ENCODE measurements around the gene NTHL1.

The NTHL1 gene

GRCh38 chr16:2056681-2057407 is 9.2 kb upstream of the NTHL1 start:
- Histone ChIP-seq H3K4me3 (ENCODE audit: low read depth, low read length) (no peak overlapping the region), H2BK120ac (ENCODE audit: insufficient read depth, low read length, poor library complexity) (no peak overlapping the region), H3K4me1 (ENCODE audit: control insufficient read depth in 1 of 2, insufficient read depth in 2 of 2, low read length in 2 of 2) (no peaks in the 10 kb centered on the region), H3K79me2 (ENCODE audit: control insufficient read depth, insufficient read depth, low read length, poor library complexity) (no peaks in the 10 kb centered on the region), H3K14ac (ENCODE audit: low read length) (no peak overlapping the region), H3K4me2 (ENCODE audit: low read length) (no peak overlapping the region), H4K8ac (ENCODE audit: low read depth, low read length) (no peak overlapping the region), H3K27me3 (ENCODE audit: insufficient read depth, low read length) (no peaks in the 10 kb centered on the region), H3K9ac (ENCODE audit: low read length) (no peak overlapping the region), H2AFZ (ENCODE audit: insufficient read depth, low read length, poor library complexity) (no peak overlapping the region), H3K79me1 (ENCODE audit: low read length) (no peaks in the 10 kb centered on the region), H3K36me3 (ENCODE audit: control insufficient read depth in 1 of 2, insufficient read depth in 2 of 2, low read length in 2 of 2) (peaks cover 70 to 75% of the 10 kb centered on the region in 2 experiments), H4K12ac (ENCODE audit: low read depth, low read length) (no peak overlapping the region), H2AK5ac (ENCODE audit: low read length) (no peak overlapping the region), H2BK5ac (ENCODE audit: low read depth, low read length, poor library complexity) (no peak overlapping the region), H3K4ac (ENCODE audit: low read depth, low read length) (no peak overlapping the region), H4K91ac (ENCODE audit: low read depth, low read length) (no peak overlapping the region), H3K23ac (ENCODE audit: low read length) (no peak overlapping the region), H2BK12ac (ENCODE audit: low read length) (no peak overlapping the region), H3K18ac (ENCODE audit: low read length) (no peak overlapping the region), H3K27ac (ENCODE audit: low read depth, low read length) (no peak overlapping the region), H3K9me3 (ENCODE audit: insufficient read depth, low read depth, low read length) (peaks cover 6% of the 10 kb centered on the region)
- no peak for DNase-seq
- WGBS (ENCODE audit: extremely low coverage, insufficient coverage, insufficient read length): no CpG with 5 or more reads among the region's 19 CpGs

- DNase-seq: no peak
- no peak overlapping the region for H2BK120ac ChIP-seq (ENCODE audit: insufficient read depth, low read length, poor library complexity)
- no peak overlapping the region for H3K4me2 ChIP-seq (ENCODE audit: low read length)
- H2AFZ ChIP-seq (ENCODE audit: insufficient read depth, low read length, poor library complexity): no peak overlapping the region
- H2BK5ac ChIP-seq (ENCODE audit: low read depth, low read length, poor library complexity): no peak overlapping the region
- H4K91ac ChIP-seq (ENCODE audit: low read depth, low read length): no peak overlapping the region
- no peaks in the 10 kb centered on the region for H3K4me1 ChIP-seq (ENCODE audit: control insufficient read depth in 1 of 2, insufficient read depth in 2 of 2, low read length in 2 of 2)
- no peak overlapping the region for H3K4ac ChIP-seq (ENCODE audit: low read depth, low read length)
- H3K9me3 ChIP-seq (ENCODE audit: insufficient read depth, low read depth, low read length): peaks cover 6% of the 10 kb centered on the region
- H3K79me1 ChIP-seq (ENCODE audit: low read length): no peaks in the 10 kb centered on the region
- H3K9ac ChIP-seq (ENCODE audit: low read length): no peak overlapping the region
- no peak overlapping the region for H4K8ac ChIP-seq (ENCODE audit: low read depth, low read length)
- H3K79me2 ChIP-seq (ENCODE audit: control insufficient read depth, insufficient read depth, low read length, poor library complexity): no peaks in the 10 kb centered on the region
- H2BK12ac ChIP-seq (ENCODE audit: low read length): no peak overlapping the region
- H3K23ac ChIP-seq (ENCODE audit: low read length): no peak overlapping the region
- H3K36me3 ChIP-seq (ENCODE audit: control insufficient read depth in 1 of 2, insufficient read depth in 2 of 2, low read length in 2 of 2): peaks cover 72 to 76% of the 10 kb centered on the region in 2 experiments
- no CpG with 5 or more reads among the region's 15 CpGs for WGBS (ENCODE audit: extremely low coverage, insufficient coverage, insufficient read length)
- no peak overlapping the region for H3K27ac ChIP-seq (ENCODE audit: low read depth, low read length)
- no peak overlapping the region for H4K12ac ChIP-seq (ENCODE audit: low read depth, low read length)
- H3K18ac ChIP-seq (ENCODE audit: low read length): no peak overlapping the region
- H2AK5ac ChIP-seq (ENCODE audit: low read length): no peak overlapping the region
- H3K27me3 ChIP-seq (ENCODE audit: insufficient read depth, low read length): no peaks in the 10 kb centered on the region
- H3K4me3 ChIP-seq (ENCODE audit: low read depth, low read length): no peak overlapping the region
- H3K14ac ChIP-seq (ENCODE audit: low read length): no peak overlapping the region
Measured at GRCh38 chr16:2056077-2056476, 8.4 kb upstream of the NTHL1 start.

- no peak overlapping the region for H3K4me3 ChIP-seq (ENCODE audit: low read depth, low read length)
- no peak for DNase-seq
- no peaks in the 10 kb centered on the region for H3K27me3 ChIP-seq (ENCODE audit: insufficient read depth, low read length)
- no peaks in the 10 kb centered on the region for H3K79me1 ChIP-seq (ENCODE audit: low read length)
- H3K9ac ChIP-seq (ENCODE audit: low read length): no peak overlapping the region
- WGBS (ENCODE audit: extremely low coverage, insufficient coverage, insufficient read length): no CpG with 5 or more reads among the region's 29 CpGs
- H2BK12ac ChIP-seq (ENCODE audit: low read length): no peak overlapping the region
- H3K14ac ChIP-seq (ENCODE audit: low read length): no peak overlapping the region
- no peaks in the 10 kb centered on the region for H3K4me1 ChIP-seq (ENCODE audit: control insufficient read depth in 1 of 2, insufficient read depth in 2 of 2, low read length in 2 of 2)
- peaks cover 6% of the 10 kb centered on the region for H3K9me3 ChIP-seq (ENCODE audit: insufficient read depth, low read depth, low read length)
- no peak overlapping the region for H3K18ac ChIP-seq (ENCODE audit: low read length)
- H4K8ac ChIP-seq (ENCODE audit: low read depth, low read length): no peak overlapping the region
- no peak overlapping the region for H2AK5ac ChIP-seq (ENCODE audit: low read length)
- H2BK5ac ChIP-seq (ENCODE audit: low read depth, low read length, poor library complexity): no peak overlapping the region
- H2BK120ac ChIP-seq (ENCODE audit: insufficient read depth, low read length, poor library complexity): no peak overlapping the region
- no peak overlapping the region for H3K23ac ChIP-seq (ENCODE audit: low read length)
- H3K27ac ChIP-seq (ENCODE audit: low read depth, low read length): no peak overlapping the region
- H3K4ac ChIP-seq (ENCODE audit: low read depth, low read length): no peak overlapping the region
- no peak overlapping the region for H4K12ac ChIP-seq (ENCODE audit: low read depth, low read length)
- H4K91ac ChIP-seq (ENCODE audit: low read depth, low read length): no peak overlapping the region
- no peak overlapping the region for H3K4me2 ChIP-seq (ENCODE audit: low read length)
- H3K79me2 ChIP-seq (ENCODE audit: control insufficient read depth, insufficient read depth, low read length, poor library complexity): no peaks in the 10 kb centered on the region
- peaks cover 62 to 68% of the 10 kb centered on the region in 2 experiments for H3K36me3 ChIP-seq (ENCODE audit: control insufficient read depth in 1 of 2, insufficient read depth in 2 of 2, low read length in 2 of 2)
- H2AFZ ChIP-seq (ENCODE audit: insufficient read depth, low read length, poor library complexity): no peak overlapping the region
Measured at GRCh38 chr16:2054543-2055245, 7.1 kb upstream of the NTHL1 start.

- Histone ChIP-seq H3K27ac (ENCODE audit: low read depth, low read length) (no peak overlapping the region), H3K36me3 (ENCODE audit: control insufficient read depth in 1 of 2, insufficient read depth in 2 of 2, low read length in 2 of 2) (peaks cover 61 to 68% of the 10 kb centered on the region in 2 experiments), H2BK120ac (ENCODE audit: insufficient read depth, low read length, poor library complexity) (no peak overlapping the region), H4K91ac (ENCODE audit: low read depth, low read length) (no peak overlapping the region), H3K14ac (ENCODE audit: low read length) (no peak overlapping the region), H2BK5ac (ENCODE audit: low read depth, low read length, poor library complexity) (no peak overlapping the region), H3K4ac (ENCODE audit: low read depth, low read length) (no peak overlapping the region), H3K18ac (ENCODE audit: low read length) (no peak overlapping the region), H3K23ac (ENCODE audit: low read length) (no peak overlapping the region), H2BK12ac (ENCODE audit: low read length) (no peak overlapping the region), H3K4me1 (ENCODE audit: control insufficient read depth in 1 of 2, insufficient read depth in 2 of 2, low read length in 2 of 2) (no peaks in the 10 kb centered on the region), H3K4me2 (ENCODE audit: low read length) (no peak overlapping the region), H3K27me3 (ENCODE audit: insufficient read depth, low read length) (no peaks in the 10 kb centered on the region), H3K4me3 (ENCODE audit: low read depth, low read length) (no peak overlapping the region), H3K9me3 (ENCODE audit: insufficient read depth, low read depth, low read length) (peaks cover 6% of the 10 kb centered on the region), H4K8ac (ENCODE audit: low read depth, low read length) (no peak overlapping the region), H2AK5ac (ENCODE audit: low read length) (no peak overlapping the region), H3K79me2 (ENCODE audit: control insufficient read depth, insufficient read depth, low read length, poor library complexity) (no peaks in the 10 kb centered on the region), H3K79me1 (ENCODE audit: low read length) (no peaks in the 10 kb centered on the region), H4K12ac (ENCODE audit: low read depth, low read length) (no peak overlapping the region), H3K9ac (ENCODE audit: low read length) (no peak overlapping the region), H2AFZ (ENCODE audit: insufficient read depth, low read length, poor library complexity) (no peak overlapping the region)
- no CpG with 5 or more reads among the region's 17 CpGs for WGBS (ENCODE audit: extremely low coverage, insufficient coverage, insufficient read length)
- no peak for DNase-seq
Measured at GRCh38 chr16:2053897-2054296, 6.3 kb upstream of the NTHL1 start.

Data from trophoblast cell (in vitro differentiated cells and primary cell).